ENCODE measurements around the gene TMEM45B.
A peak's percentile ranks its signal among the peaks of the same experiment; 100 is the strongest.
"Not testable (repeated sequence)": the region's sequence is repeated elsewhere in the genome, so short reads cannot be mapped to it uniquely, and the experiment has no call there.

Gene TMEM45B

GRCh38 chr11:129813231-129813791, 2.3 kb upstream of the TMEM45B start:
- no peak for DNase-seq

- DNase-seq: peak; percentile 83
Measured at GRCh38 chr11:129814244-129815014, 1.2 kb upstream of the TMEM45B start.

GRCh38 chr11:129817534-129818051, 1.9 kb downstream of the TMEM45B start:
- DNase-seq: no peak

GRCh38 chr11:129818236-129818635, 2.6 kb downstream of the TMEM45B start:
- not testable (repeated sequence) for DNase-seq

GRCh38 chr11:129819237-129819636, 3.6 kb downstream of the TMEM45B start:
- DNase-seq: no peak

- DNase-seq: not testable (repeated sequence)
Measured at GRCh38 chr11:129820228-129820627, 4.6 kb downstream of the TMEM45B start.

GRCh38 chr11:129823281-129823680, 7.6 kb downstream of the TMEM45B start:
- not testable (repeated sequence) for DNase-seq

- not testable (repeated sequence) for DNase-seq
Measured at GRCh38 chr11:129823799-129824198, 8.2 kb downstream of the TMEM45B start.

- DNase-seq: peak; percentile 15
Measured at GRCh38 chr11:129825380-129825779, 9.7 kb downstream of the TMEM45B start.

- DNase-seq: no peak
Measured at GRCh38 chr11:129828301-129828836, 12.7 kb downstream of the TMEM45B start.

GRCh38 chr11:129829497-129829896, 13.8 kb downstream of the TMEM45B start:
- DNase-seq: not testable (repeated sequence)

- not testable (repeated sequence) for DNase-seq
Measured at GRCh38 chr11:129831227-129831626, 15.6 kb downstream of the TMEM45B start.

GRCh38 chr11:129833260-129833659, 17.6 kb downstream of the TMEM45B start:
- DNase-seq: not testable (repeated sequence)

GRCh38 chr11:129836423-129836891, 20.8 kb downstream of the TMEM45B start:
- DNase-seq: not testable (repeated sequence)

GRCh38 chr11:129836979-129837378, 21.3 kb downstream of the TMEM45B start:
- DNase-seq: no peak

GRCh38 chr11:129840236-129840635, 24.6 kb downstream of the TMEM45B start:
- no peak for DNase-seq

- no peak for DNase-seq
Measured at GRCh38 chr11:129842138-129842537, 26.5 kb downstream of the TMEM45B start.

GRCh38 chr11:129846508-129847335, 31.1 kb downstream of the TMEM45B start:
- peak; percentile 34 for DNase-seq

- DNase-seq: not testable (repeated sequence)
Measured at GRCh38 chr11:129847361-129847760, 31.7 kb downstream of the TMEM45B start.

- no peak for DNase-seq
Measured at GRCh38 chr11:129849447-129850130, 33.9 kb downstream of the TMEM45B start.

GRCh38 chr11:129852125-129852740, 36.6 kb downstream of the TMEM45B start:
- no peak for DNase-seq

Data from CD4-positive, alpha-beta T cell treated with Interleukin-17A for 1 hour (primary cell).